HL-60 (cell line): ENCODE results near the gene AK1.

Experiments
- DNase-seq, 2 experiments: peaks; one replicate each; pipeline ENCODE4 v3.0.0-alpha.2; 2010 to 2020; ENCODE audit warnings: low read depth in 1 of 2, low spot score in 1 of 2
- H3K27ac ChIP-seq: fragments of 250-450 bp; sonication (Bioruptor Pico); replicated peaks from 2 replicates; pipeline ENCODE4 v1.5.1; 2020; ENCODE audit warnings: mild to moderate bottlenecking, moderate library complexity
- H3K27me3 ChIP-seq: fragments of 250-450 bp; sonication (Bioruptor Pico); 2 replicates; pipeline ENCODE4 v1.5.1; 2021; ENCODE audit warnings: mild to moderate bottlenecking, moderate library complexity; ENCODE audit not compliant: insufficient read depth, poor library complexity, severe bottlenecking
- H3K4me3 ChIP-seq: replicated peaks from 2 replicates; pipeline ENCODE4 v1.5.1; 2011; ENCODE audit warnings: mild to moderate bottlenecking, control low read depth, low read length; ENCODE audit not compliant: insufficient read depth
- GABPA ChIP-seq: IDR thresholded peaks from 2 replicates; pipeline ENCODE4 v1.6.1; 2012; ENCODE audit warnings: low read depth
- POLR2AphosphoS5 ChIP-seq: IDR thresholded peaks from 2 replicates; pipeline ENCODE4 v1.6.1; 2012; ENCODE audit warnings: low read depth
- REST ChIP-seq: IDR thresholded peaks from 2 replicates; pipeline ENCODE4 v1.6.1; 2012; ENCODE audit warnings: low read depth; ENCODE audit not compliant: insufficient replicate concordance
- SPI1 ChIP-seq: IDR thresholded peaks from 2 replicates; pipeline ENCODE4 v1.6.1; 2012; ENCODE audit warnings: low read depth, mild to moderate bottlenecking, borderline replicate concordance
- long read RNA-seq: library from polyadenylated mRNA; unstranded; transcript quantifications from one replicate; pipeline ENCODE4 v2.0.0, GENCODE V29; 2020
- TF ChIP-seq, protein P1 (sequence below): IDR thresholded peaks from one replicate; pipeline ENCODE4 v1.5.1; 2011; ENCODE audit warnings: low read length, control low read depth, inconsistent platforms; ENCODE audit not compliant: insufficient read depth

The AK1 gene, protein sequence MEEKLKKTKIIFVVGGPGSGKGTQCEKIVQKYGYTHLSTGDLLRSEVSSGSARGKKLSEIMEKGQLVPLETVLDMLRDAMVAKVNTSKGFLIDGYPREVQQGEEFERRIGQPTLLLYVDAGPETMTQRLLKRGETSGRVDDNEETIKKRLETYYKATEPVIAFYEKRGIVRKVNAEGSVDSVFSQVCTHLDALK
- long read RNA-seq, result 0 reads

GRCh38 chr9:127877566-127877998 lies at the start of gene AK1:
TSS of gene AK1 (minus strand) at chr9:127877675. CDS start at chr9:127874617, 3,058 bp downstream.
- no peaks in the 10 kb centered on the region for H3K27me3 ChIP-seq
- peak within 1 kb of the TSS; percentile 13 for H3K4me3 ChIP-seq
- TF ChIP-seq SPI1 (no peak), GABPA (no peak), POLR2AphosphoS5 (no peak), REST (no peak)
- TF ChIP-seq, protein P1, sequence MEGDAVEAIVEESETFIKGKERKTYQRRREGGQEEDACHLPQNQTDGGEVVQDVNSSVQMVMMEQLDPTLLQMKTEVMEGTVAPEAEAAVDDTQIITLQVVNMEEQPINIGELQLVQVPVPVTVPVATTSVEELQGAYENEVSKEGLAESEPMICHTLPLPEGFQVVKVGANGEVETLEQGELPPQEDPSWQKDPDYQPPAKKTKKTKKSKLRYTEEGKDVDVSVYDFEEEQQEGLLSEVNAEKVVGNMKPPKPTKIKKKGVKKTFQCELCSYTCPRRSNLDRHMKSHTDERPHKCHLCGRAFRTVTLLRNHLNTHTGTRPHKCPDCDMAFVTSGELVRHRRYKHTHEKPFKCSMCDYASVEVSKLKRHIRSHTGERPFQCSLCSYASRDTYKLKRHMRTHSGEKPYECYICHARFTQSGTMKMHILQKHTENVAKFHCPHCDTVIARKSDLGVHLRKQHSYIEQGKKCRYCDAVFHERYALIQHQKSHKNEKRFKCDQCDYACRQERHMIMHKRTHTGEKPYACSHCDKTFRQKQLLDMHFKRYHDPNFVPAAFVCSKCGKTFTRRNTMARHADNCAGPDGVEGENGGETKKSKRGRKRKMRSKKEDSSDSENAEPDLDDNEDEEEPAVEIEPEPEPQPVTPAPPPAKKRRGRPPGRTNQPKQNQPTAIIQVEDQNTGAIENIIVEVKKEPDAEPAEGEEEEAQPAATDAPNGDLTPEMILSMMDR, result no peak
- no peak for DNase-seq
- no peak within 1 kb of the TSS for H3K27ac ChIP-seq

DNA sequence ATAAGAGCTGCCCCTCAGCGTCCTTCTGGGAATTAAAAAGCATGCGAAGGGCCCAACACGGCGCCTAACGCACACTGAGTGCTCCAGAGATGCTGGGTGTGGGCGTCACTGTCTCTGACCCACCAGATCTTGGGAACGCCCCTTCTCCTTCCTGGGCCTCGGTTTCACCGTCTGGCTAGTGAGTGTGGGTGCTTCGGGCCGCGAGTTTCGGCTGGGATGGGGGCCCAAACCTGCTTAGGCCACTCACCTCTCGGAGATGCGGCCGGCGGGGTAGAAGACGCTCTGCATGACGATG lies 49.4 kb upstream of the AK1 start:
- Histone ChIP-seq H3K27ac (no peak overlapping the region), H3K4me3 (no peak overlapping the region), H3K27me3 (peaks cover 35% of the 10 kb centered on the region)
- no peak for DNase-seq
- TF ChIP-seq, protein P1, result no peak

DNA sequence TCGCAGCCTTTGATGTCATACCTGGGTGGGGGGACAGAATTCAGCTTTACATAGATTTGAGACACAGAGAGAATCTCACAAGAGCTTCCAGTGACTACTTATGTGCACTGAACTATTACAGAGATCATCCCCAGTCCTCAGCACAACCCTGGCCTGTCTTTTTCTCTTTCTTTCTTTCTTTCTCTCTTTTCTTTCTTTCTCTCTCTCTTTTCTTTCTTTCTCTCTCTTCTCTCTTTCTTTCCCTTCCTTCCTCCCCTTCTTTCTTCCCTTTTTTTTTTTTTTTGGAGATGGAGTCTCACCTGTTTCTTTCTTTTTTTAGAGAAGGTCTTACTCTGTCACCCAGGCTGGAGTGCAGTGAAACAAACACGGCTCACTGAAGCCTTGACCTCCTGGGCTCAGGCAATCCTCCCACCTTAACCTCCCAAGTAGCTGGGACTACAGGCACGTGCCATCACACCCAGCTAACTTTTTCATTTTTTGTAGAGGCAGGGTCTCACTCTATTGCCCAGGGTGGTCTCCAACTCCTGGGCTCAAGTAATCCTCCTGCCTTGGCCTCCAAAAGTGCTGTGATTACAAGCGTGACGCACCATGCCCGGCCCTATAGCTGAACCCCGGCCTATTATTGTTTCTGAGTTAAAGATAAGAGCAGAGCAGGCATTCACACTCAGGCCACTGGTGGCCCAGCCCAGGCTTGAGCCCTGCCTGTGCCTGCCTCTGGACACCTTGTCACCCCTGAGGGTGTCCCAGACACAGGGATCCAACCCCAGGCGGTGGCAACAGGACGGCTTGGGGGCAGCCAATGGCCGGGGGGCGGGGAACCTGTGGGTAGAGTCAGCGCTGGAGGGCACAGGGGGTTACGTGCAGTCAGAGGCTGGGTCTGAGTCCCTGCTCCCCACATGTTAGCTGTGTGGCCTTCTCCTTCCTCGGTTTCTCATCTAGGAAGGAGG lies 48.8 kb upstream of the AK1 start:
- DNase-seq, result no peak
- TF ChIP-seq, protein P1, result no peak
- no peak for TF ChIP-seq POLR2AphosphoS5
- no peak for TF ChIP-seq SPI1
- no peak for TF ChIP-seq REST
- no peak for TF ChIP-seq GABPA
- Histone ChIP-seq H3K4me3 (no peak overlapping the region), H3K27ac (no peak overlapping the region), H3K27me3 (peaks cover 34% of the 10 kb centered on the region)
